ENCODE results near the gene CHMP4A. TPM values are rescaled to one million over a fixed set of nuclear protein-coding genes. Genes with fewer than 3 reads are reported as not detected.

The CHMP4A gene
- total RNA-seq, 1 experiment from 2014 or later = 58.3 TPM

DNA sequence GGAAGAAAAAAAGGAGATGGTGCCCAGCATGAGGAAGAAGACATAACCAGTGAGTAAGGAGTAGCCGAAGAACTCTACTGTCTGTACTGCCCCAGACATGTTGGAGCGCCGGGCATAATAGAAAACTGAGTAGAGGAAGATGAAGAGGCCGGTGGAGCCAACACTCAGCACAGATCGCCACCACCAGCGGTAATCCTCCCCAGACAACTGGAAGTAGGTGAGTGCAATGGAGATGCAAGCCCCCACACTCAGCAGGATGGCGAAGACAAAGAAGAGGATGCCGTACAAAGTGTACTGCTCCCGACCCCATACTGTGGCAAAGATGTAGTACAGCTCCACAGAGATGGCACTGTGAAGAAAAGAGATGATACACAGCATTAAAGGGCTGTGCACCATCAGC is 23.8 kb downstream of the CHMP4A start:
- no TSS peak for BruUV-seq (replicated peaks)

DNA sequence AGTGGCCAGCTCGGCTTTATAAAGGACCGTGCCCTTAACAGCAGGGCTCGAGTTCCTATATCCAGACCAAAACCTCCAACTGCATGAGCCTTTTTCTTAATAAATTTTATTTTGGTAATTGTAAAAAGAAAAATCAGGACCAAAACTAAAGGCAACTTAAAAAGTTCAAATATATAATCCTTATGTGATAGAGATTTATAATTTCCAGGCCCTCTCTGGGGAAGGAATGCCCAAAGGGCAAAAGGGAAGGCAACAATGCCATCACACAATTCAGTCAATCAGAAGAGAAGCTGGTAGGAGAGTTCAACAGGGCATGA is 24.3 kb downstream of the CHMP4A start:
- peaks cover 24% of the 10 kb centered on the region; the same call in 1 of the 2 replicates for H3K36me3 ChIP-seq (ENCODE audit: low read depth, low read length)
- TF ChIP-seq EZH2phosphoT487 (IDR thresholded peaks at IDR 0.05; ENCODE audit: borderline replicate concordance, low read length) = no peak
- no peak for TF ChIP-seq EZH2 (IDR thresholded peaks at IDR 0.05; ENCODE audit: low read length, unreplicated experiment)
- TF ChIP-seq, protein P1, sequence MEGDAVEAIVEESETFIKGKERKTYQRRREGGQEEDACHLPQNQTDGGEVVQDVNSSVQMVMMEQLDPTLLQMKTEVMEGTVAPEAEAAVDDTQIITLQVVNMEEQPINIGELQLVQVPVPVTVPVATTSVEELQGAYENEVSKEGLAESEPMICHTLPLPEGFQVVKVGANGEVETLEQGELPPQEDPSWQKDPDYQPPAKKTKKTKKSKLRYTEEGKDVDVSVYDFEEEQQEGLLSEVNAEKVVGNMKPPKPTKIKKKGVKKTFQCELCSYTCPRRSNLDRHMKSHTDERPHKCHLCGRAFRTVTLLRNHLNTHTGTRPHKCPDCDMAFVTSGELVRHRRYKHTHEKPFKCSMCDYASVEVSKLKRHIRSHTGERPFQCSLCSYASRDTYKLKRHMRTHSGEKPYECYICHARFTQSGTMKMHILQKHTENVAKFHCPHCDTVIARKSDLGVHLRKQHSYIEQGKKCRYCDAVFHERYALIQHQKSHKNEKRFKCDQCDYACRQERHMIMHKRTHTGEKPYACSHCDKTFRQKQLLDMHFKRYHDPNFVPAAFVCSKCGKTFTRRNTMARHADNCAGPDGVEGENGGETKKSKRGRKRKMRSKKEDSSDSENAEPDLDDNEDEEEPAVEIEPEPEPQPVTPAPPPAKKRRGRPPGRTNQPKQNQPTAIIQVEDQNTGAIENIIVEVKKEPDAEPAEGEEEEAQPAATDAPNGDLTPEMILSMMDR (conservative IDR thresholded peaks at IDR 0.05; ENCODE audit: low read depth, low read length) = no peak
- no TSS peak for BruUV-seq (replicated peaks)
- H3K4me1 ChIP-seq (ENCODE audit: insufficient read depth, low read length) = peaks cover 8% of the 10 kb centered on the region
- POLR2A ChIA-PET (ENCODE audit: unreplicated experiment) = no interaction called here
- no peaks in the 10 kb centered on the region for H3K9me3 ChIP-seq (ENCODE audit: low read length)
- no peaks in the 10 kb centered on the region for H3F3A ChIP-seq (ENCODE audit: low read length, unreplicated experiment)
- CTCF ChIA-PET = no interaction called here
- peak overlapping the region; percentile 86 for H3K4me2 ChIP-seq (ENCODE audit: low read length)
- no peaks in the 10 kb centered on the region for H3K9me2 ChIP-seq (replicated peaks; ENCODE audit: low read length)
- no peak overlapping the region for H3K27ac ChIP-seq (ENCODE audit: low read length)
- no peaks in the 10 kb centered on the region for H3K27me3 ChIP-seq (ENCODE audit: low read length)
- ATAC-seq = no peak
- H4K20me1 ChIP-seq (ENCODE audit: low read length) = no peaks in the 10 kb centered on the region
- intact Hi-C loops (cut with micrococcal nuclease) = no loop called here
- H3K4me3 ChIP-seq (ENCODE audit: low read length) = peak overlapping the region; percentile 76
- H2AFZ ChIP-seq (ENCODE audit: low read length) = peak overlapping the region; percentile 21; the same call in 1 of the 2 replicates
- H3K79me2 ChIP-seq (ENCODE audit: low read length) = peaks cover 47% of the 10 kb centered on the region
- DNase-seq = no peak
- peak overlapping the region; percentile 90; the same call in 1 of the 2 replicates for H3K9ac ChIP-seq (ENCODE audit: low read length)

More for the DNA sequence above, 23.8 kb downstream of the CHMP4A start:
- no peaks in the 10 kb centered on the region for H3F3A ChIP-seq (ENCODE audit: low read length, unreplicated experiment)
- peak overlapping the region; percentile 90; the same call in 1 of the 2 replicates for H3K9ac ChIP-seq (ENCODE audit: low read length)
- no peak for ATAC-seq
- no peak overlapping the region for H3K27ac ChIP-seq (ENCODE audit: low read length)
- no peaks in the 10 kb centered on the region for H3K9me3 ChIP-seq (ENCODE audit: low read length)
- no peaks in the 10 kb centered on the region for H3K27me3 ChIP-seq (ENCODE audit: low read length)
- H4K20me1 ChIP-seq (ENCODE audit: low read length) = no peaks in the 10 kb centered on the region
- H3K4me3 ChIP-seq (ENCODE audit: low read length) = peak overlapping the region; percentile 76; the same call in 1 of the 2 replicates
- H3K9me2 ChIP-seq (replicated peaks; ENCODE audit: low read length) = no peaks in the 10 kb centered on the region
- intact Hi-C loops (cut with micrococcal nuclease) = no loop called here
- CTCF ChIA-PET = no interaction called here
- POLR2A ChIA-PET (ENCODE audit: unreplicated experiment) = no interaction called here
- H2AFZ ChIP-seq (ENCODE audit: low read length) = peak overlapping the region; percentile 21; the same call in 1 of the 2 replicates
- H3K79me2 ChIP-seq (ENCODE audit: low read length) = peaks cover 51% of the 10 kb centered on the region
- H3K4me2 ChIP-seq (ENCODE audit: low read length) = peak overlapping the region; percentile 86
- H3K36me3 ChIP-seq (ENCODE audit: low read depth, low read length) = peaks cover 24% of the 10 kb centered on the region; the same call in 1 of the 2 replicates
- peaks cover 10% of the 10 kb centered on the region for H3K4me1 ChIP-seq (ENCODE audit: insufficient read depth, low read length)
- DNase-seq = no peak
- TF ChIP-seq EZH2 (IDR thresholded peaks at IDR 0.05; ENCODE audit: low read length, unreplicated experiment) (no peak), EZH2phosphoT487 (IDR thresholded peaks at IDR 0.05; ENCODE audit: borderline replicate concordance, low read length) (no peak)
- TF ChIP-seq, protein P1 (conservative IDR thresholded peaks at IDR 0.05; ENCODE audit: low read depth, low read length) = no peak

DNA sequence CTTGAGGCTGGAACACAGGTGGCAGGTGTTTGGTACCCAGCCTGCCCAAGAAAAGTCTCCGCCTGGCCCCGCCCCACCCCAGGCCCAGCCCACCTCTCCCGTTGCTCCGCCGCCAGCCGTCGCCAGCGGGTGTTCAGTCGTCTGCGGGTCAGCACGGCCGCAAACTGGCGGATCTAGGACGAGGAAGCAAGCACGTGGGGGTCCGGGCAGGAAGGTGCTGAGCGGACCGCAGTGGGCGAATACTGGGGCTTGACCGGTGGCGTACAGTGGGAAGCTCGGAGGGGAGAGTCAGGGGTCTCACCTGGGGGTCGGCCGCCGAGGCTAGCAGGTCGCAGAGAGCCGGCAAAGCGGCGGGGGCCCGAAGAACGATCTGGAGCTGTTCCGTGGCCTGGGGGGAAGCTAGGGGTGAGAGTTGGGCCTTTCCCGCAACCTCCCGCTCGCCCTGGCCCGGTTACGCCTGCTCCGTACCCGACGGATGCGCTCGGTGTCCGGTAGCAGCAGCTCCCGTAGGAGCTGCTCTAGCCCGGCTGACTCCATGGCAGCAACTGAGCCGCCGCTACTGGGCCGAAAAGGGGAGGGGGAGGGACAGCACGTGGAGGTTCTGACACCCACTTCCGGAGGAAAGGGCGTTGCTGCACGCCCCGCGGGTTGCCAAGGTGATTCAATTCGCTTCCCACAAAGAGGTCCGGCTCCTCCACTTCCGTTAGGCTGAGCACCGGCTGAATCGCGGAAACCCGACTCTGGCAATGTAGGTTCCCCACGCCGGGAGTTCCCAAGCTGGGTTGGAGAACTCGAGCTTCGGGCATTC is 24.8 kb downstream of the CHMP4A start, which contains the start of gene IPO4:
Gene IPO4, minus strand, starts transcription at position 566 of the 808 bp plus-strand sequence. Its CDS starts 29 bp downstream, at position 537.
- Histone ChIP-seq H3K27ac (ENCODE audit: low read length) (peak within 1 kb of the TSS; percentile 64), H2AFZ (ENCODE audit: low read length) (peak within 1 kb of the TSS; percentile 54), H3K9me3 (ENCODE audit: low read length) (no peaks in the 10 kb centered on the region), H3K4me1 (ENCODE audit: insufficient read depth, low read length) (peaks cover 8% of the 10 kb centered on the region), H4K20me1 (ENCODE audit: low read length) (no peaks in the 10 kb centered on the region), H3K79me2 (ENCODE audit: low read length) (peaks cover 44% of the 10 kb centered on the region), H3K9me2 (replicated peaks; ENCODE audit: low read length) (no peaks in the 10 kb centered on the region), H3K9ac (ENCODE audit: low read length) (peak within 1 kb of the TSS; percentile 90), H3K36me3 (ENCODE audit: low read depth, low read length) (peaks cover 24% of the 10 kb centered on the region; the same call in 1 of the 2 replicates), H3K4me3 (ENCODE audit: low read length) (peak within 1 kb of the TSS; percentile 76), H3F3A (ENCODE audit: low read length, unreplicated experiment) (no peaks in the 10 kb centered on the region), H3K4me2 (ENCODE audit: low read length) (peak within 1 kb of the TSS; percentile 86), H3K27me3 (ENCODE audit: low read length) (no peaks in the 10 kb centered on the region)
- ChIA-PET POLR2A (ENCODE audit: unreplicated experiment) (no interaction called here), CTCF (no interaction called here)
- intact Hi-C loops (cut with micrococcal nuclease) = no loop called here
- no peak for TF ChIP-seq EZH2 (IDR thresholded peaks at IDR 0.05; ENCODE audit: low read length, unreplicated experiment)
- no peak for TF ChIP-seq EZH2phosphoT487 (IDR thresholded peaks at IDR 0.05; ENCODE audit: borderline replicate concordance, low read length)
- TF ChIP-seq, protein P1 (conservative IDR thresholded peaks at IDR 0.05; ENCODE audit: low read depth, low read length) = no peak
- BruUV-seq (replicated peaks) = TSS peak; percentile 69
- ATAC-seq (peak; percentile 90), DNase-seq (peak; percentile 98)
